LNCaP clone FGC (cell line): ENCODE measurements around the gene KCTD7.
"Not testable (repeated sequence)": the region's sequence is repeated elsewhere in the genome, so short reads cannot be mapped to it uniquely, and the experiment has no call there.

ENCODE experiments used
- DNase-seq: peaks from one replicate; pipeline ENCODE4 v3.0.0-alpha.2; 2011; ENCODE audit warnings: low read depth
- H3K4me3 ChIP-seq: 2 replicates; pipeline ENCODE4 v1.5.1; 2011; ENCODE audit warnings: mild to moderate bottlenecking, low read depth, low read length, control low read depth
- TF ChIP-seq, protein P1 (sequence below): IDR thresholded peaks from 2 replicates; pipeline ENCODE4 v1.5.1; 2012; ENCODE audit warnings: mild to moderate bottlenecking; ENCODE audit not compliant: control insufficient read depth, insufficient read depth; ENCODE audit errors: extremely low read depth

The KCTD7 gene

DNA sequence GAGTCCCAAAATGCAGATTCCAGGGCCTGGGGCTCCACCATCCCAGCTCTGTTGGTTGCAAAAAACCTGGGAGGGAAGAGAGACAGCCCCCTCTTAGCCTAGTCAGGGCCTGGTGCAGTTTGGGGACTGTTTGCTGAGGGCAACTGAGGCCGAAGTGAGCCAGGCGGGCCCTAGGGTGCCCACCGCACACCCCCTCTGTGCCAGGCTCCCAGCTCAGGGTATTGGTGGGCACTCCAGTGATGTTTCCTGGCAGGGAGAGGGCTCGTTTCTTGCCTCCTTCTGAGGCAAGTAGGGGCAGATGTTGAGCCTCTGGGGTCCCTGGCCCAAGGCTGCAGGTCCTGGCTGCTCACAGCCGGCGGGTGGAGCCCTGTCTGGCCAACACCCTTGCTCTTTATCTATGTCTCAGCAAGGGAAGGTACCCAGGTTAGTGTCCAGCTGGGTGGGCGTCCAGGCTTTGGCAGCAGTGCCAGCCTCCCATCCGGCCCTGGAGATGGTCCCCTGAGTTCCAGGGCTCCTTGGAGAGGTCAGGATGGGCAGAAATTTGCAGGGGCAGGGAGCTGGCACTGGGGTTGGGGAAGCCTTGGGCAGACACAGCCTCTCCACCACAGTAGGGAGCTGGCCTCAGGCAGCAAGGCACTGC lies 37.8 kb downstream of the KCTD7 start:
- TF ChIP-seq, protein P1, sequence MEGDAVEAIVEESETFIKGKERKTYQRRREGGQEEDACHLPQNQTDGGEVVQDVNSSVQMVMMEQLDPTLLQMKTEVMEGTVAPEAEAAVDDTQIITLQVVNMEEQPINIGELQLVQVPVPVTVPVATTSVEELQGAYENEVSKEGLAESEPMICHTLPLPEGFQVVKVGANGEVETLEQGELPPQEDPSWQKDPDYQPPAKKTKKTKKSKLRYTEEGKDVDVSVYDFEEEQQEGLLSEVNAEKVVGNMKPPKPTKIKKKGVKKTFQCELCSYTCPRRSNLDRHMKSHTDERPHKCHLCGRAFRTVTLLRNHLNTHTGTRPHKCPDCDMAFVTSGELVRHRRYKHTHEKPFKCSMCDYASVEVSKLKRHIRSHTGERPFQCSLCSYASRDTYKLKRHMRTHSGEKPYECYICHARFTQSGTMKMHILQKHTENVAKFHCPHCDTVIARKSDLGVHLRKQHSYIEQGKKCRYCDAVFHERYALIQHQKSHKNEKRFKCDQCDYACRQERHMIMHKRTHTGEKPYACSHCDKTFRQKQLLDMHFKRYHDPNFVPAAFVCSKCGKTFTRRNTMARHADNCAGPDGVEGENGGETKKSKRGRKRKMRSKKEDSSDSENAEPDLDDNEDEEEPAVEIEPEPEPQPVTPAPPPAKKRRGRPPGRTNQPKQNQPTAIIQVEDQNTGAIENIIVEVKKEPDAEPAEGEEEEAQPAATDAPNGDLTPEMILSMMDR: no peak
- DNase-seq: no peak
- no peak overlapping the region for H3K4me3 ChIP-seq

DNA sequence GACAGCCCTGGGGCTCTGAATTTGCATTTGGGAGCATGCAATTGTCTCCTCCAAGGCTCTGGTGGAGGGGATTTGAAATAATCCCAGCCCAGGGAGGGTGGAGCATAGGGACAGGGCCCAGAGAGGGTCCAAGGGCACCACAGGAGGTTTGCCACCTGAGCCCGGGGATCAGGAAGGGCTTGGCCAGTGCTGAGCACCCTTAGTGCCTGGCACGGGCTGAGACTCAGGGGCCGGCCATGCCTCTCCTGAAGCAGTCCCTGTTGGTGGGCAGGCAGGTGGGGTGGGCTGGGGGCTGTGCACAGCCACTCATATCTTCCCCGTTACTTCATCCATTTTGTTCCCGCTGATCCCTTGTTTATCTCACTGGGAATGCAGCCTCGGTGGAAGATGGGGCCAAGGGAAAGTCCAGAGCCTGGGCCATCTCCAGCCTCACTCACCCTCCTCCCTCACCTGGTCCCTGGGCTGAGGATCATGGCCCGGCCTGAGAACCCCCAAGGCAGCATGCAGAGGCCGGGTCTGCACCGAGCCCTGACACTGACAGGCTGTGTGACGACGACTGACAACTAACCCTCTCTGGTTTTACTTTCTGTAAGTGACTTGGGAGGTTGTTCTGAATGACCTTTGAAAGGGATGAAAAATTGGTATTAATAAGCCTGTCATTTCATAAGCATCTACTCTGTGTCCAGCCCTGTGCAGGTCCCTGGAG lies 38.5 kb downstream of the KCTD7 start:
- H3K4me3 ChIP-seq: no peak overlapping the region
- TF ChIP-seq, protein P1: no peak
- DNase-seq: no peak

DNA sequence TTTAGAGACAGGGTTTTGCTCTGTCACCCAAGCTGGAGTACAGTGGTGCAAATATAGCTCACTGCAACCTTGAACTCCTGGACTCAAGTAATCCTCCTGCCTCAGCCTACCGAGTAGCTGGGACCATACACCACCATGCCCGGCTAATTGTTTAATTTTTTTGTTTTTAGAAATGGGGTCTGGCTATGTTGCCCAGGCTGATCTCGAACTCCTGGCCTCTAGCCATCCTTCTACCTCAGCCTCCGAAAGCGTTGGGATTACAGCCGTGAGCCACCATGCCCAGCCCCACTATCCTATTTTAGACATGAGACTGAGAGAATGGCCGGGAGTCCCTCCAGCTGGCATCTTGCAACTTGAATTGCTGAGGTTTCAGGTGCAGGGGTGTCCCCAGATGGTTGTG lies 39.4 kb downstream of the KCTD7 start:
- TF ChIP-seq, protein P1: no peak
- no peak overlapping the region for H3K4me3 ChIP-seq
- DNase-seq: no peak

DNA sequence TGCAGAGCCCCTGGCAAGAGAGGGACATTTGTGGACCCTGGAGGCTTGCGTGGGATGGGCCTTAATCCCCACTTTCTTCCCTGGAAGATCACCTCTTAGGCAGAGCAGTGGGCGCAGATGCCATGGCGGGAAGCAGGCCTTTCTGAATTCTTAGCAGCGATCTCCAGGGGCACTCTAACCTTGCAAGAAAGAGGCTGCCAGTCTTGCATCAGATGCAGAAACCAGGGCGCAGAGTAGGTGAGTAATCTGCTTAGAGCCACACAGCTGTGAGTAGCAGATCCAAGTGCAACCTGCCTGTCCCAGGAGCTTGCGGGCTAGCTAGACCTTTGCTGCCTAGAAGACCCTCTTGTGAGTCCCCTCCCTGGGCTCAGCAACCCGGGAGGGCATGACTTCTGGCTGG lies 40.0 kb downstream of the KCTD7 start:
- TF ChIP-seq, protein P1: no peak
- no peak for DNase-seq
- H3K4me3 ChIP-seq: no peak overlapping the region

DNA sequence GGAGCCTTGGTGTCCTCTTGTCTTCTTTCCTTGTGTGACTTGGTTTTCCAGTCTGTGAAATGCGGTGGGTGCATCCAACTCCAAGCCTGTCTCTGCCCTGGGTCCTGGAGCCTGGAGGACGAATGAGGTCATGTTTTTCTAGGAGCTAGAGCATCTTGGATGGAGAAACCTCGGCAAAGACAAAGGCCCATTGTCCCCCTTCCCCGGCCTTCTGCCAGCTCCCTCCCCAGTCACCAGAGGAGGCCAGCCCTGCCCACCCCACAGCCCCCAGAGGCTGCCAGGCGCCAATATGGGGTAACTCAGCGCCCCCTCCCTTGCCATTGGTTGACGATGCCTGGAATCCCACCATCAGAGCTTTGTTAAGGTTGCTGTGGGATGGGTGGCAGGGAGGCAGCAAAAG lies 40.4 kb downstream of the KCTD7 start:
- no peak overlapping the region for H3K4me3 ChIP-seq
- no peak for DNase-seq
- TF ChIP-seq, protein P1: no peak

DNA sequence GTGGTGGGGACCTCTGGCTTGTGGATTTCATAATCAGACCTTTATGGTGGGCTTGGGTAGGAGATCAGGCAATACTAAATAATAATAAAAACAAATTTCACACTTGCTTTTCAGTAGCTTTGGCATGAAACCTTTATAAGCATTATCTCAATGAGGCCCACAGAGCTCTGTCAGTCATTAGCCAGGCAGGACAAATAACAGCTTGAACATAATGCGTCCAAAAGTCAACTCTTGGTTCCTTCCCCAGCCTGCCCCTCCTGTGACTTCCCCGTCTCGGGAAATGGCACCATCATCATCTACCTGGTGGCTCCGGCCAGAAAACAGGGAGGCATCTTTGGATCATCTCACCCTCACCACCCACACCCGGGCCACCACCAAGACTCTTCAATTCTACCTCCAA lies 40.8 kb downstream of the KCTD7 start:
- no peak for DNase-seq
- no peak overlapping the region for H3K4me3 ChIP-seq
- TF ChIP-seq, protein P1: no peak

DNA sequence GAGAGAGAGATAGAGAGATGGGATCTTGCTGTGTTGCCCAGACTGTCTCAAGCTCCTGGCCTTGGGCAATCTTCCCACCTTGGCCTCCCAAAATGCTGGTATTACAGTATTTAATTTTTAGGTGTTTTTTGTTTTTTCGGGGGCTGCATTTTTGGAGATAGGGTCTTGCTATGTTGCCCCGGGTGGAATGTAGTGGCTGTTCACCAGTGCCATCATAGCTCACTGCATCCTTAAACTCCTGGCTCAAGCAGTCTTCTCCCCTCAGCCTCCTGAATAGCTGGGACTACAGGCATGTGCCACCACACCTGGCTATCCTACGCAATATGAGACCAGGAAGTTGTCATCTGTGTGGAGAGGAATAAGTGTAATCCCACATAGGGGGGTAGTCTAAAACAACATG lies 42.4 kb downstream of the KCTD7 start:
- TF ChIP-seq, protein P1: no peak
- no peak overlapping the region for H3K4me3 ChIP-seq
- no peak for DNase-seq

DNA sequence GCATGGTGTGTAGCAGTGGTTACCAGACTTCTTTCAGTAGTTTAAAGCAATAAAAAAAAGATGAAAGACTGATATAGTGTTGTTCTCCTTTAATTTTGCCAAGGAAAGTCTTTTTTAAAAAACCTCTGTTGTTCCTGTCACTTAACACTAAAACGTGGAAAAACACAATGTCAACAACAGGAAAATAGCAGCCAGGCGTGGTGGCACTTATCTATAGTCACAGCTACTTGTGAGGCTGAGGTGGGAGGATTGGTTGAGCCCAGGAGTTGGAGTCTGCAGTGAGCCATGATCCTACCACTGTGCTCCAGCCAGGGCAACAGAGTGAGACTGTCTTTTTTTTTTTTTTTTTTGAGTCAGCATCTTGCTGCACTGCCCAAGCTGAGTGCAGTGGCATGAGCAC lies 42.8 kb downstream of the KCTD7 start:
- H3K4me3 ChIP-seq, DNase-seq: not testable (repeated sequence)

DNA sequence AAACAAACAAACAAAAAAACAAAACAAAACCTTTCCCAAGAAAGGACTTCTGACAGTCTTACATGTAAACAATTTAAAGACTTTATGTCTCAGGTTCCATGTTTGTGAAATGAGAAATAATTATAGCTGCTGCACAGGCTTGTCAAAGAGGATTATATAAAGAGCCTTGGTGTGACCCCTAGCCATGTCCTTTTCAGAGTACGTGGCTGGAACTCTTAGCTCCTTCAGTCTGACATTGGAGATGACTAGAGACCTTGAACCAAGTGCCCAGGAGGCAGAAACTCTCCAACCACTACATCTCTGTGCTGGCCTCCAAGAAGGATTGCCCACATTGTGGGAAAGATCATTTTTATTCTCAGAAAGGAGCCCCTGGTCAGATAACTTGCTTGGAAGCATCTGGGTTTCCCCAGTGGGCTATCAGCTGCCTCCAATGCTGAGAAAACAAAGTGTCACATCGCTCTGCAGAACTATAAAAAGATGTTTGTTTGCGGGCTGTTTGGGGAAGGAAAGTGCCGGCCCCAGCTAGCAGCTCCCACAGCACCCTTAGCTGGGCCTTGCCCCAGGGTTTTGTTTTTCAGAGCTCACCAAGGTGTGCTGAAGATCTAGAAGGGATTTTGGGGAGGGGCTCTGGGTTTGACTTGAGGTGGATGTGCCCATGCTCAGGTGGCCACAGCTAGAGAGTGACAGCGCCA lies 43.9 kb downstream of the KCTD7 start:
- not testable (repeated sequence) for H3K4me3 ChIP-seq, DNase-seq

DNA sequence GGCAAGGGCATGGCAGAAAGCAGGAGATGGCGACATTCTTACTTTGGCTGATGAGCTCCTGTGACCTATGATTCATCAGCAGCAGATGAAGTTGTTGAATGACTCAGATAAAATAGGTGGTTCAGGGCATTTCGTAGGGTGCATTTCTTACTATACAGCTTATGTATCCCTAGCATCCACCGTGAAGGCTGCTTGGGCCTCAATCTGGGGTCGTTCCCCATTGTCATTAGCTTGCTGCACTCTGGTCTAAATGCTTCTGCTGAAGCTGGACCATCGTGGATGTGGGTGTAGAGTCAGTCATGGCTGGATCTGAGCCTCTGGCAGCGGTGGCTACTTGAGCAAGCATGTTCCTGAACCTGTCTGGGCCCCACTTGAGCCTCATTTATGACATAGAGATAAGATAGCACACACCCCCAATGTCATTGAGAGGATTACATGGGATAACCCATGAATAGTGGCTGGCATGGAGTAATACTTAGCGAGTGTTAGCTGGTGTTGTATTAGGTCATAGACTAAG lies 44.5 kb downstream of the KCTD7 start:
- not testable (repeated sequence) for H3K4me3 ChIP-seq

More for the DNA sequence above, 44.5 kb downstream of the KCTD7 start:
- DNase-seq: not testable (repeated sequence)
